NOMO-1 treated with dmso at 0.1 percent for 144 hours (cell line): ENCODE results near the gene USP49.

Experiments used
- DNase-seq: peaks from one replicate; lab custom pipeline; 2025; ENCODE audit not compliant: unreplicated experiment; lab: John Stamatoyannopoulos, UW

The USP49 gene

GRCh38 chr6:41759106-41759904 lies 135.9 kb downstream of the USP49 start:
- no peak for DNase-seq

GRCh38 chr6:41758641-41759035 lies 136.5 kb downstream of the USP49 start:
- DNase-seq: no peak

- DNase-seq: no peak
Observed at GRCh38 chr6:41757931-41758640, 137.1 kb downstream of the USP49 start.

GRCh38 chr6:41757271-41757670 lies 137.9 kb downstream of the USP49 start:
- DNase-seq: no peak

- no peak for DNase-seq
Observed at GRCh38 chr6:41756354-41756753, 138.8 kb downstream of the USP49 start.

GRCh38 chr6:41755895-41756294 lies 139.3 kb downstream of the USP49 start:
- no peak for DNase-seq

- no peak for DNase-seq
Observed at GRCh38 chr6:41750374-41750773, 144.8 kb downstream of the USP49 start.

GRCh38 chr6:41748542-41748941 lies 146.6 kb downstream of the USP49 start:
- no peak for DNase-seq

GRCh38 chr6:41748102-41748477 lies 147.1 kb downstream of the USP49 start:
- DNase-seq: no peak

GRCh38 chr6:41747256-41748101 lies 147.7 kb downstream of the USP49 start, which contains the start of gene PGC:
Gene PGC, minus strand, starts transcription at chr6:41747397. Its CDS starts 63 bp downstream, at chr6:41747334.
- no peak for DNase-seq

- no peak for DNase-seq
Observed at GRCh38 chr6:41746107-41746506, 149.1 kb downstream of the USP49 start.

GRCh38 chr6:41744236-41744787 lies 150.9 kb downstream of the USP49 start:
- DNase-seq: no peak

GRCh38 chr6:41743406-41744235 lies 151.6 kb downstream of the USP49 start:
- no peak for DNase-seq

GRCh38 chr6:41741625-41742490 lies 153.3 kb downstream of the USP49 start:
- no peak for DNase-seq

- no peak for DNase-seq
Observed at GRCh38 chr6:41740366-41741162, 154.6 kb downstream of the USP49 start.
